Mucosa of rectum (tissue), 2 donors: Measurements from ENCODE around the gene MBOAT7.
A peak's percentile ranks its signal among the peaks of the same experiment; 100 is the strongest.

Source experiments
- H3K27ac ChIP-seq, 2 donors: one replicate each; pipeline ENCODE4 v1.7.0; 2013; ENCODE audit warnings: inconsistent platforms in 2 of 2, low read depth in 2 of 2, low read length in 2 of 2
- H3K27me3 ChIP-seq, 2 donors: one replicate each; pipeline ENCODE4 v1.7.0; 2013; ENCODE audit warnings: low read length in 2 of 2; ENCODE audit not compliant: control insufficient read depth in 2 of 2, insufficient read depth in 2 of 2
- H3K36me3 ChIP-seq, 2 donors: one replicate each; pipeline ENCODE4 v1.7.0; 2013; ENCODE audit warnings: low read length in 2 of 2; ENCODE audit not compliant: control insufficient read depth in 2 of 2, insufficient read depth in 2 of 2
- H3K4me1 ChIP-seq, 2 donors: one replicate each; pipeline ENCODE4 v1.7.0; 2013; ENCODE audit warnings: low read length in 2 of 2, mild to moderate bottlenecking in 1 of 2; ENCODE audit not compliant: control insufficient read depth in 2 of 2, insufficient read depth in 2 of 2
- H3K4me3 ChIP-seq, 2 donors: one replicate each; pipeline ENCODE4 v1.7.0; 2013; ENCODE audit warnings: low read length in 2 of 2
- H3K9ac ChIP-seq, 2 donors: one replicate each; pipeline ENCODE4 v1.7.0; 2013; ENCODE audit warnings: low read length in 2 of 2, low read depth in 1 of 2, mild to moderate bottlenecking in 1 of 2
- H3K9me3 ChIP-seq, 2 donors: one replicate each; pipeline ENCODE4 v1.7.0; 2013; ENCODE audit warnings: low read length in 2 of 2; ENCODE audit not compliant: control insufficient read depth in 2 of 2
- donor health status: healthy.
- donor health status: Normal muscosa, but diverticular disease.

Gene MBOAT7

GRCh38 chr19:54165222-54165621, 24.2 kb downstream of the MBOAT7 start:
- no peaks in the 10 kb centered on the region for H3K27me3 ChIP-seq
- no peak overlapping the region for H3K4me3 ChIP-seq
- peak overlapping the region in 1 of 2 donors; percentile 43 for H3K27ac ChIP-seq
- no peaks in the 10 kb centered on the region for H3K9me3 ChIP-seq
- no peak overlapping the region for H3K9ac ChIP-seq
- peaks cover 33 to 37% of the 10 kb centered on the region in 2 donors for H3K4me1 ChIP-seq
- H3K36me3 ChIP-seq, result no peaks in the 10 kb centered on the region

GRCh38 chr19:54164369-54165068, 24.9 kb downstream of the MBOAT7 start:
- H3K36me3 ChIP-seq, result no peaks in the 10 kb centered on the region
- no peaks in the 10 kb centered on the region for H3K27me3 ChIP-seq
- peak overlapping the region in 1 of 2 donors; percentile 54 for H3K4me3 ChIP-seq
- H3K9ac ChIP-seq, result peak overlapping the region in 1 of 2 donors; percentile 12
- H3K27ac ChIP-seq, result peak overlapping the region in 1 of 2 donors; percentile 63
- H3K9me3 ChIP-seq, result no peaks in the 10 kb centered on the region
- peaks cover 37 to 40% of the 10 kb centered on the region in 2 donors for H3K4me1 ChIP-seq

GRCh38 chr19:54162884-54163283, 26.5 kb downstream of the MBOAT7 start:
- H3K27ac ChIP-seq, result peak overlapping the region; percentile 80 to 89
- H3K36me3 ChIP-seq, result peaks cover 2 to 3% of the 10 kb centered on the region in 2 donors
- peaks cover 47 to 49% of the 10 kb centered on the region in 2 donors for H3K4me1 ChIP-seq
- H3K4me3 ChIP-seq, result peak overlapping the region; percentile 54 to 70
- H3K9me3 ChIP-seq, result no peaks in the 10 kb centered on the region
- peak overlapping the region; percentile 52 to 59 for H3K9ac ChIP-seq
- H3K27me3 ChIP-seq, result no peaks in the 10 kb centered on the region

- peak overlapping the region; percentile 54 to 70 for H3K4me3 ChIP-seq
- peak overlapping the region; percentile 80 to 89 for H3K27ac ChIP-seq
- no peaks in the 10 kb centered on the region for H3K27me3 ChIP-seq
- H3K9me3 ChIP-seq, result no peaks in the 10 kb centered on the region
- peaks cover 4 to 5% of the 10 kb centered on the region in 2 donors for H3K36me3 ChIP-seq
- peak overlapping the region; percentile 52 to 59 for H3K9ac ChIP-seq
- H3K4me1 ChIP-seq, result peaks cover 47 to 49% of the 10 kb centered on the region in 2 donors
Measured at GRCh38 chr19:54162241-54162805, 27.1 kb downstream of the MBOAT7 start.

- Histone ChIP-seq H3K4me1 (peaks cover 47 to 49% of the 10 kb centered on the region in 2 donors), H3K27me3 (no peaks in the 10 kb centered on the region), H3K9ac (peak overlapping the region in 1 of 2 donors; percentile 56), H3K27ac (peak overlapping the region; percentile 77 to 88), H3K4me3 (peak overlapping the region; percentile 69 to 82), H3K9me3 (no peaks in the 10 kb centered on the region), H3K36me3 (peaks cover 18 to 19% of the 10 kb centered on the region in 2 donors)
Measured at GRCh38 chr19:54160854-54161253, 28.5 kb downstream of the MBOAT7 start.

GRCh38 chr19:54160182-54160811, 29.1 kb downstream of the MBOAT7 start:
- Histone ChIP-seq H3K9me3 (no peaks in the 10 kb centered on the region), H3K4me1 (peaks cover 44 to 45% of the 10 kb centered on the region in 2 donors), H3K27ac (peak overlapping the region; percentile 77 to 88), H3K9ac (peak overlapping the region; percentile 56 to 91), H3K4me3 (peak overlapping the region; percentile 69 to 82), H3K27me3 (no peaks in the 10 kb centered on the region), H3K36me3 (peaks cover 21 to 23% of the 10 kb centered on the region in 2 donors)

GRCh38 chr19:54159352-54160181, 29.8 kb downstream of the MBOAT7 start, which contains the start of gene LENG1:
Gene LENG1 (minus strand): TSS chr19:54159721. CDS start chr19:54159695, 26 bp downstream.
- Histone ChIP-seq H3K4me1 (peaks cover 42 to 44% of the 10 kb centered on the region in 2 donors), H3K27me3 (no peaks in the 10 kb centered on the region), H3K9ac (peak within 1 kb of the TSS; percentile 84 to 91)

GRCh38 chr19:54158812-54159351, 30.5 kb downstream of the MBOAT7 start:
- peak overlapping the region; percentile 84 to 90 for H3K9ac ChIP-seq
- no peaks in the 10 kb centered on the region for H3K9me3 ChIP-seq
- H3K27me3 ChIP-seq, result no peaks in the 10 kb centered on the region
- peak overlapping the region; percentile 96 to 98 for H3K27ac ChIP-seq
- peaks cover 37% of the 10 kb centered on the region in 2 donors for H3K4me1 ChIP-seq
- peak overlapping the region; percentile 82 to 97 for H3K4me3 ChIP-seq
- H3K36me3 ChIP-seq, result peaks cover 31 to 38% of the 10 kb centered on the region in 2 donors

More at GRCh38 chr19:54159352-54160181, 29.8 kb downstream of the MBOAT7 start, which contains the start of gene LENG1:
- Histone ChIP-seq H3K27ac (peak within 1 kb of the TSS; percentile 96 to 98), H3K9me3 (no peaks in the 10 kb centered on the region), H3K36me3 (peaks cover 28 to 31% of the 10 kb centered on the region in 2 donors), H3K4me3 (peak within 1 kb of the TSS; percentile 82 to 97)

GRCh38 chr19:54156953-54157352, 32.4 kb downstream of the MBOAT7 start:
- H3K27ac ChIP-seq, result no peak overlapping the region
- peaks cover 41 to 57% of the 10 kb centered on the region in 2 donors for H3K36me3 ChIP-seq
- no peaks in the 10 kb centered on the region for H3K9me3 ChIP-seq
- H3K4me1 ChIP-seq, result peaks cover 28 to 29% of the 10 kb centered on the region in 2 donors
- no peak overlapping the region for H3K4me3 ChIP-seq
- no peak overlapping the region for H3K9ac ChIP-seq
- no peaks in the 10 kb centered on the region for H3K27me3 ChIP-seq
